PC-3 (cell line): Measurements from ENCODE around the gene MPPED2. TPM values are rescaled to one million over a fixed set of nuclear protein-coding genes. Genes with fewer than 3 reads are reported as not detected.
A peak's percentile ranks its signal among the peaks of the same experiment; 100 is the strongest.

ENCODE experiments used
- ATAC-seq: fragments of 200-7000 bp; cut with Tn5 transposase; 2 replicates; pipeline ENCODE4 v1.9.1; 2020; ENCODE audit warnings: mild to moderate bottlenecking, moderate library complexity
- BruUV-seq: library from RNA; stranded (reverse); fragments of 400-500 nt; replicated peaks from 2 replicates; lab custom pipeline; 2021; lab: Mats Ljungman, UMichigan
- CTCF ChIA-PET: fragments of 300-600 bp; sonication (Branson Sonifier 250); formaldehyde crosslinking; loops from one replicate; lab custom pipeline; 2022; ENCODE audit warnings: antibody characterized with exemption; lab: Charles Lee
- POLR2A ChIA-PET: fragments of 300-600 bp; sonication (Branson Sonifier 250); formaldehyde crosslinking; loops from one replicate; lab custom pipeline; 2022; ENCODE audit warnings: antibody characterized with exemption; ENCODE audit not compliant: unreplicated experiment; lab: Charles Lee
- DNase-seq: peaks from one replicate; pipeline ENCODE4 v3.0.0-alpha.2; 2015
- H2AFZ ChIP-seq: fragments of 300-600 bp; sonication (generic); 2 replicates; pipeline ENCODE4 v1.6.0; 2016; ENCODE audit warnings: antibody characterized with exemption, low read length
- H3F3A ChIP-seq: fragments of 300-600 bp; sonication (generic); one replicate; pipeline ENCODE4 v1.6.0; 2017; ENCODE audit warnings: antibody characterized with exemption, low read length, control low read depth, mild to moderate bottlenecking; ENCODE audit not compliant: unreplicated experiment
- H3K27ac ChIP-seq: fragments of 300-600 bp; sonication (generic); 2 replicates; pipeline ENCODE4 v1.5.1; 2016; ENCODE audit warnings: mild to moderate bottlenecking, low read length
- H3K27me3 ChIP-seq: fragments of 300-600 bp; sonication (generic); 2 replicates; pipeline ENCODE4 v1.6.1; 2016; ENCODE audit warnings: low read length, mixed read lengths
- H3K36me3 ChIP-seq: fragments of 300-600 bp; sonication (generic); 2 replicates; pipeline ENCODE4 v1.6.1; 2016; ENCODE audit warnings: low read depth, mixed run types, low read length, mixed read lengths
- H3K4me1 ChIP-seq: fragments of 300-600 bp; sonication (generic); 2 replicates; pipeline ENCODE4 v1.5.1; 2016; ENCODE audit warnings: low read length; ENCODE audit not compliant: insufficient read depth
- H3K4me2 ChIP-seq: fragments of 300-600 bp; sonication (generic); 2 replicates; pipeline ENCODE4 v1.6.0; 2016; ENCODE audit warnings: low read length
- H3K4me3 ChIP-seq: fragments of 300-600 bp; sonication (generic); 2 replicates; pipeline ENCODE4 v1.5.1; 2016; ENCODE audit warnings: mild to moderate bottlenecking, low read length, mixed read lengths
- H3K79me2 ChIP-seq: fragments of 300-600 bp; sonication (generic); 2 replicates; pipeline ENCODE4 v1.6.1; 2017; ENCODE audit warnings: low read length, mixed read lengths
- H3K9ac ChIP-seq: fragments of 300-600 bp; sonication (generic); 2 replicates; pipeline ENCODE4 v1.6.0; 2016; ENCODE audit warnings: mild to moderate bottlenecking, low read length
- H3K9me2 ChIP-seq: fragments of 300-600 bp; sonication (generic); replicated peaks from 2 replicates; pipeline ENCODE4 v1.6.1; 2016; ENCODE audit warnings: mixed run types, low read length, mixed read lengths
- H3K9me3 ChIP-seq: fragments of 300-600 bp; sonication (generic); 2 replicates; pipeline ENCODE4 v1.6.1; 2016; ENCODE audit warnings: low read length, mixed read lengths
- H4K20me1 ChIP-seq: fragments of 300-600 bp; sonication (generic); 2 replicates; pipeline ENCODE4 v1.6.1; 2016; ENCODE audit warnings: low read length, mixed read lengths
- CTCF ChIP-seq: fragments of 300-600 bp; sonication (generic); conservative IDR thresholded peaks from 2 replicates; pipeline ENCODE4 v1.5.1; 2017; ENCODE audit warnings: antibody characterized with exemption, low read depth, mild to moderate bottlenecking, low read length
- EZH2 ChIP-seq: fragments of 300-600 bp; sonication (generic); IDR thresholded peaks from one replicate; pipeline ENCODE4 v1.6.1; 2017; ENCODE audit warnings: antibody characterized with exemption, mild to moderate bottlenecking, low read length; ENCODE audit not compliant: unreplicated experiment
- EZH2phosphoT487 ChIP-seq: fragments of 300-600 bp; sonication (generic); IDR thresholded peaks from 2 replicates; pipeline ENCODE4 v1.6.1; 2018; ENCODE audit warnings: mild to moderate bottlenecking, antibody characterized with exemption, low read length, borderline replicate concordance
- intact Hi-C: fragments of 100-400 bp; cut with micrococcal nuclease; formaldehyde crosslinking; loops from 2 replicates; pipeline ENCODE4 v1.9.0; 2023
- total RNA-seq: library from RNA; depleted of rRNA; stranded (reverse); fragments of >200 nt; gene quantifications from 2 replicates; pipeline ENCODE4 v1.2.3, GENCODE V29; 2014

MPPED2 gene
- total RNA-seq, 1 experiment from 2014 or later: not detected

DNA sequence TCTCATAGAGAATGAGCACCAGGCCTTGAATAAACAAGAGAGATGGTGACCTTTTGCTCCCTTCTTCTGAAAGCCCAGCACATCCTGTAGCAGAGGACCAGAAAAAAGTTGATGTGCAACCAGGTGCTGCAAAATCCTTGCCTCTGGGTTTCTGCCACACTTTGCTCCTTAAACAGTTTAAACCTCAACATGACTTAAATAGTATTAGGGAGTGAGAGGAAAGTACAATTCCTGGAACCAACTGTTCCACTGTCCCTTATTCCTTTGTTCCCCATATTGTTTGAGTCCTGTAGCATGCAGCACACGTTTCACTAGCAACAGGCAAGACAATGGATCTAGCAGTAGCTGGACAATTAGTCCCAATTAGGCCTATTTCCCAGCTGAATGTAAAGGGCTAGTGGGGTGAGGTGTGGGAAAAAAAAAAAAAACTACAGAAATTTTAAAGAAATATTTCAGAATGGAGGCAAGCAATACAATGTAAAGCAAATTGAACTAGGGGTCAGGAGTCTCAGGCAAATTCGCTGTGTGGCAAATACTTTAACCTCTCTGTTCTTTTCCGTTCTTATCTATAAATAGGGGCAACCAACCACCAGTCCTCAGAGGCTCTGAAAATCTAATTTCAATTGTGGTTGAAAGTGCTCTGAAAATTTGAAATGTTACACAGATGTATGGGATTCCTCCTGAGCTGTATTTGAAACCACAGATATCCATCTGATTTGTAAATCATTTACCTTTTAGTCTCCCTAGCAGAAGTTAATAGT, 6.6 kb downstream of the MPPED2 start:
- no peak overlapping the region for H3K9ac ChIP-seq
- H3K4me1 ChIP-seq: no peaks in the 10 kb centered on the region
- H3K4me2 ChIP-seq: no peak overlapping the region
- BruUV-seq: no TSS peak
- no peaks in the 10 kb centered on the region for H3F3A ChIP-seq
- H3K9me2 ChIP-seq: no peaks in the 10 kb centered on the region
- no peak overlapping the region for H2AFZ ChIP-seq
- H3K79me2 ChIP-seq: no peaks in the 10 kb centered on the region
- H3K27ac ChIP-seq: no peak overlapping the region
- ATAC-seq (no peak), DNase-seq (no peak)
- CTCF ChIA-PET: no interaction called here
- H4K20me1 ChIP-seq: no peaks in the 10 kb centered on the region
- H3K27me3 ChIP-seq: peaks cover 29% of the 10 kb centered on the region
- no peak overlapping the region for H3K4me3 ChIP-seq
- H3K9me3 ChIP-seq: no peaks in the 10 kb centered on the region
- TF ChIP-seq EZH2 (no peak), CTCF (no peak), EZH2phosphoT487 (no peak)
- intact Hi-C loops: no loop called here
- POLR2A ChIA-PET: no interaction called here
- H3K36me3 ChIP-seq: no peaks in the 10 kb centered on the region

DNA sequence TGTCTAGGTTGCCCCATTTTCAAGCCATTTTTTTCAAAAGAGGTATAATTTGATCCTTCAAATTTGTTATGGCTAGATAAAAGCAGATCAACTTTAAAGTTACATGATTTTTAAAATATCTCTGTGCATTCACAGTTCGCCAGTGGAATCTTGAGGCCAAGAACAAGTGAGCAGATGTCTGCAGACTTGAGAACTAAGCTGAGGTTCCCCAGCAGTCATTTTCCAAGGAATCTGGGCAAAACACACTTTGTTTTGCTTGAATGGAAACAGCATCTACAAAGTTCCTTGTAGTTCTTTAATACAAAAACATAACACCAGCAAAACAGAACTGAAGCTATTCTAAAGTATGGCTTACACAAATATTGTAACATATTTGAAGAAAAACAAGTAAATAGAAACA, 7.7 kb downstream of the MPPED2 start:
- no peak for ATAC-seq
- H3K27me3 ChIP-seq: peaks cover 18% of the 10 kb centered on the region
- no TSS peak for BruUV-seq
- no peak overlapping the region for H3K4me2 ChIP-seq
- H3K27ac ChIP-seq: no peak overlapping the region
- no peaks in the 10 kb centered on the region for H4K20me1 ChIP-seq
- TF ChIP-seq EZH2 (no peak), CTCF (no peak), EZH2phosphoT487 (no peak)
- H3K79me2 ChIP-seq: no peaks in the 10 kb centered on the region
- DNase-seq: no peak
- H3K36me3 ChIP-seq: no peaks in the 10 kb centered on the region
- H3K9me3 ChIP-seq: no peaks in the 10 kb centered on the region
- H3K4me3 ChIP-seq: no peak overlapping the region
- H3K9ac ChIP-seq: no peak overlapping the region
- intact Hi-C loops: no loop called here
- ChIA-PET CTCF (no interaction called here), POLR2A (no interaction called here)
- no peak overlapping the region for H2AFZ ChIP-seq
- H3F3A ChIP-seq: no peaks in the 10 kb centered on the region
- no peaks in the 10 kb centered on the region for H3K4me1 ChIP-seq
- no peaks in the 10 kb centered on the region for H3K9me2 ChIP-seq

- Histone ChIP-seq H3K79me2 (no peaks in the 10 kb centered on the region), H3K9ac (no peak overlapping the region), H2AFZ (no peak overlapping the region), H3K9me2 (no peaks in the 10 kb centered on the region), H3F3A (no peaks in the 10 kb centered on the region), H3K27me3 (no peaks in the 10 kb centered on the region), H3K9me3 (no peaks in the 10 kb centered on the region), H4K20me1 (no peaks in the 10 kb centered on the region), H3K4me2 (no peak overlapping the region), H3K27ac (no peak overlapping the region), H3K4me1 (no peaks in the 10 kb centered on the region), H3K4me3 (no peak overlapping the region), H3K36me3 (no peaks in the 10 kb centered on the region)
- CTCF ChIA-PET: no interaction called here
- TF ChIP-seq CTCF (no peak), EZH2 (no peak), EZH2phosphoT487 (no peak)
- POLR2A ChIA-PET: no interaction called here
- BruUV-seq: no TSS peak
- ATAC-seq: no peak
- intact Hi-C loops: no loop called here
- peak; percentile 8 for DNase-seq
Measured at GRCh38 chr11:30573951-30574350, 12.2 kb downstream of the MPPED2 start.
